ENCODE measurements around the gene EHMT1. TPM values are rescaled to one million over a fixed set of nuclear protein-coding genes. Genes with fewer than 3 reads are reported as not detected.

The EHMT1 gene
- total and polyA plus RNA-seq, 2 of the 8 experiments (the other 6 are each of a cell fraction or from before 2014, with no cell fraction given), result 95.7 to 163 TPM

DNA sequence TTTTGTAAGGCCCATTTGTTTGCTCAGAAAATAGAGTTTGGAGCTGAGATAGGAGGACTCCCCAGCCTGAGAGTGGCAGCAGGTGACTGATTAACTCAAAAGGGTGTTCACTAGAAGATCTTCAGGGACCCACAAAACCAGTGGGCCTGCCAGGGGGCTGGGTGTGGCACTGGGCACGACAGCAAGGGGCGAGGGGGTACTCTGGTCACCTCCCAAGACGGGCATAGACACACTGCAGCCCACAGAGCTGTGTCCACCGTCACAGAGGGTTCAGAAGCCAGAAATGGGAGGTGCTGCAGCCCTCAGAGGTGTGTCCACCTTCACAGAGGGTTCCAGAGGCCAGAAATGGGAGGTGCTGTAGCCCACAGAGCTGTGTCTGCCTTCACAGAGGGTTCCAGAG, 183.2 kb downstream of the EHMT1 start:
- peaks cover 19 to 53% (median 43%) of the 10 kb centered on the region in 4 experiments for H3K36me3 ChIP-seq (ENCODE audit: control insufficient read depth in 2 of 4, insufficient read depth in 4 of 4, low read length in 3 of 4)
- no peak overlapping the region for H4K5ac ChIP-seq (ENCODE audit: insufficient read length, low read depth, low read length)
- H3K4me1 ChIP-seq (replicated peaks in 1 of 4; ENCODE audit: control insufficient read depth in 3 of 4, insufficient read depth in 4 of 4, low read length in 3 of 4), result no peaks in the 10 kb centered on the region
- no peak overlapping the region for H3K23ac ChIP-seq (ENCODE audit: insufficient read length)
- H3K79me2 ChIP-seq (ENCODE audit: control insufficient read depth in 1 of 2, insufficient read depth in 2 of 2, low read length in 2 of 2), result peaks cover 0 to 7% of the 10 kb centered on the region in 2 experiments; a peak in 2 of 4 replicates
- H2AK5ac ChIP-seq (ENCODE audit: low read depth, low read length), result no peak overlapping the region
- no peak overlapping the region for H4K8ac ChIP-seq (ENCODE audit: extremely low read depth, insufficient read depth, low read length)
- no peak overlapping the region for H3K4me2 ChIP-seq (ENCODE audit: insufficient read depth in 1 of 2, low read depth in 2 of 2, low read length in 2 of 2)
- H2BK120ac ChIP-seq (replicated peaks; ENCODE audit: low read depth, low read length), result no peak overlapping the region
- CTCF ChIA-PET (ENCODE audit: partially characterized antibody), result no interaction called here
- no peaks in the 10 kb centered on the region; the same call in 1 of the 2 replicates for H3K79me1 ChIP-seq (ENCODE audit: low read depth, low read length)
- no peak overlapping the region for H2BK20ac ChIP-seq (ENCODE audit: low read length)
- no peak overlapping the region for H3K27ac ChIP-seq (ENCODE audit: low read depth, low read length)
- no peak for TF ChIP-seq NANOG (IDR thresholded peaks at IDR 0.05; ENCODE audit: insufficient read depth, low read depth, low read length, poor library complexity, severe bottlenecking)
- TF ChIP-seq SIN3A (conservative IDR thresholded peaks at IDR 0.05 in 1 of 2, IDR thresholded peaks at IDR 0.05 in 1 of 2; ENCODE audit: low read depth in 1 of 2, low read length in 2 of 2), result no peak
- no peak for TF ChIP-seq SAP30 (IDR thresholded peaks at IDR 0.05; ENCODE audit: insufficient read depth, insufficient replicate concordance, low read length)
- no peak for TF ChIP-seq PHF8 (conservative IDR thresholded peaks at IDR 0.05; ENCODE audit: low read depth, low read length)
- TF ChIP-seq JUN (IDR thresholded peaks at IDR 0.05; ENCODE audit: low read depth, low read length), result no peak
- TF ChIP-seq TEAD4 (IDR thresholded peaks at IDR 0.05; ENCODE audit: low read depth, low read length), result no peak
- no peak for TF ChIP-seq SIX5 (IDR thresholded peaks at IDR 0.05; ENCODE audit: low read depth, low read length)
- no peak for TF ChIP-seq FOSL1 (IDR thresholded peaks at IDR 0.05; ENCODE audit: insufficient read depth, low read depth, low read length)
- no peak for TF ChIP-seq KDM1A (IDR thresholded peaks at IDR 0.05; ENCODE audit: borderline replicate concordance, low read length)
- TF ChIP-seq CBX8 (IDR thresholded peaks at IDR 0.05; ENCODE audit: borderline replicate concordance, low read depth, low read length), result no peak
- H3K9ac ChIP-seq (replicated peaks in 1 of 4; ENCODE audit: extremely low read depth in 1 of 4, low read depth in 3 of 4, low read length in 3 of 4), result no peak overlapping the region; a peak in 1 of 7 replicates
- no peak overlapping the region for H4K91ac ChIP-seq (replicated peaks; ENCODE audit: insufficient read length, low read length)
- H3K18ac ChIP-seq (ENCODE audit: extremely low read depth, low read length), result no peak overlapping the region
- DNase-seq (ENCODE audit: low read depth in 1 of 2, low spot score in 2 of 2), result no peak
- 88% methylated on average over 4 of the region's 4 CpGs; no CpG with 5 or more reads in 1 of the 2 experiments for WGBS, 2 experiments (ENCODE audit: extremely low coverage in 1 of 2, insufficient coverage in 1 of 2, insufficient read length in 1 of 2, insufficient replicate concordance in 2 of 2, low coverage in 1 of 2, low lambda C conversion rate in 2 of 2, missing lambda C conversion rate in 1 of 2)
- H2BK15ac ChIP-seq (ENCODE audit: low read length), result no peak overlapping the region
- H3K4ac ChIP-seq (replicated peaks; ENCODE audit: insufficient read length, low read depth, low read length), result no peak overlapping the region
- H4K20me1 ChIP-seq (replicated peaks in 1 of 2; ENCODE audit: control insufficient read depth in 1 of 2, insufficient read depth in 2 of 2, low read length in 2 of 2), result peaks cover 4 to 10% of the 10 kb centered on the region in 2 experiments
- H2BK12ac ChIP-seq (ENCODE audit: low read depth, low read length), result no peak overlapping the region
- H2BK5ac ChIP-seq (ENCODE audit: low read depth, low read length), result no peak overlapping the region
- no peaks in the 10 kb centered on the region for H3K9me3 ChIP-seq (ENCODE audit: insufficient read depth in 2 of 2, low read depth in 1 of 2, low read length in 1 of 2)
- FAIRE-seq, result no peak
- no peak overlapping the region for H3K56ac ChIP-seq (replicated peaks; ENCODE audit: insufficient read length, low read depth, low read length)
- H3K4me3 ChIP-seq (ENCODE audit: extremely low read depth in 1 of 4, insufficient read depth in 2 of 4, low read depth in 3 of 4, low read length in 4 of 4), result no peak overlapping the region
- POLR2A ChIA-PET (ENCODE audit: partially characterized antibody), result no interaction called here
- no peaks in the 10 kb centered on the region for H3K23me2 ChIP-seq (ENCODE audit: low read depth, low read length)
- H2AFZ ChIP-seq (ENCODE audit: low read length), result no peak overlapping the region
- H3K14ac ChIP-seq (ENCODE audit: insufficient read length), result no peak overlapping the region
- no peaks in the 10 kb centered on the region for H3K27me3 ChIP-seq (replicated peaks in 1 of 4; ENCODE audit: control insufficient read depth in 3 of 4, extremely low read depth in 1 of 4, insufficient read depth in 3 of 4, low read length in 3 of 4)

All from H1 (cell line).